NCI-H2107 (cell line): ENCODE results near the gene AMZ1.
"Not testable (repeated sequence)": the region's sequence is repeated elsewhere in the genome, so short reads cannot be mapped to it uniquely, and the experiment has no call there.

Experiments
- DNase-seq: peaks from one replicate; lab custom pipeline; 2025; lab: John Stamatoyannopoulos, UW

AMZ1 gene

GRCh38 chr7:2668401-2668800 is 19.6 kb upstream of the AMZ1 start:
- DNase-seq: no peak

DNA sequence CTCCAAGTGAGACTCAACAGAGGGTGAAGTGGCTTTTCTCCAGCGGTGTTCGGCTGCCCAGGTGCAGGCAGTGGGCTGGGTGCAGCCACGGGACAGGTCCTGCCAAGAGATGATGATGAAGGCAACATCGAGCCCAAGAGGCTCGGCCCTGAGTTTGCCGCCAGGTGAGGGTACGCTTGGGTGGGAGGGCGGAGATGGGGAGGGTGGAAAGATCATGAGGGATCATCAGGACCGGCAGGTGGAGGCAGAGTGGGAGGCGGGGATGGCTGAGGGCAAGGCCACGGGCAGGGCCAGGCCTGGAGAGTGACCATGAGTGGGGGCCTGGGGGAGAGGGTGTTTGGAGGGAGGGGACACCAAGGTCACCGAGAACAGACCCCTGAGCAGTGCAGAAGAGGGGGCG is 17.8 kb upstream of the AMZ1 start:
- no peak for DNase-seq

- DNase-seq: no peak
Measured at GRCh38 chr7:2670720-2671391, 17.1 kb upstream of the AMZ1 start.

DNA sequence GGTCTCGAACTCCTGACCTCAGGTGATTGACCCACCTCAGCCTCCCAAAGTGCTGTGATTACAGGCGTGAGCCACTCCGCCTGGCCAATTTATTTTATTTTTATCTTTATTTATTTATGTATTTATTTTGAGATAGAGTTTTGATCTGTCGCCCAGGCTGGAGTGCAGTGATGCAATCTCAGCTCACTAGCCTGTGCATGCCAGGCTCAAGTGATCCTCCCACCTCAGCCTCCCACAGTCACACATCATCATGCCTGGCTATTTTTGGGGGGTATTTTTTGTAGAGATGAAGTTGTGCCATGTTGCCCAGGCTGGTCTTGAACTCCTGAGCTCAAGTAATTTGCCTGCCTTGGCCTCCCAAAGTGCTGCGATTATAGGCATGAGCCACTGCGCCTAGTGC is 14.8 kb upstream of the AMZ1 start:
- not testable (repeated sequence) for DNase-seq

- no peak for DNase-seq
Measured at GRCh38 chr7:2673934-2674333, 14.1 kb upstream of the AMZ1 start.

DNA sequence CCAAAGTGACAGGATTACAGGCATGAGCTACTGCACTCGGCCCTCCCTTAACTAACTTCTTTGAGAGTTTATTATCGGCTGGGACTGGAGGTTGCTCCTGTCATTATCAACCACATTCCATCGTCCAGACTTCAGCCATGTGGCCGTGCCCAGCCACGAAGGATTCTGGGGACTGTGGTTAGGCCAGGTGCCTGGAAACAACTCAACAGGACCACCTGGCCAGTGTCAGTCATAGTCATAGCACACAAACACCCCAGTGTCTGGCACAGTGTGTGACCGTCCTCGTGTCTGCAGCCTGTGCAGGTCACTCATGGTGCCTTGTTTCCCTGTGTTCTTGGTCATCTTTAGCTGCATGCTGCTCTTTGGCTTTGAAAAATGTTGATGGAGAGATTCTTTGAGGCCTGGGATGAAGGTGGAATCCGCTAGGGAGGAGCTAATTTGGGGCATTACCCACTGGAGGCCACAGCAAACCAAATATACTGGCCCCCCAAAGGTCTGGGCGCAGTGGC is 12.7 kb upstream of the AMZ1 start:
- no peak for DNase-seq

DNA sequence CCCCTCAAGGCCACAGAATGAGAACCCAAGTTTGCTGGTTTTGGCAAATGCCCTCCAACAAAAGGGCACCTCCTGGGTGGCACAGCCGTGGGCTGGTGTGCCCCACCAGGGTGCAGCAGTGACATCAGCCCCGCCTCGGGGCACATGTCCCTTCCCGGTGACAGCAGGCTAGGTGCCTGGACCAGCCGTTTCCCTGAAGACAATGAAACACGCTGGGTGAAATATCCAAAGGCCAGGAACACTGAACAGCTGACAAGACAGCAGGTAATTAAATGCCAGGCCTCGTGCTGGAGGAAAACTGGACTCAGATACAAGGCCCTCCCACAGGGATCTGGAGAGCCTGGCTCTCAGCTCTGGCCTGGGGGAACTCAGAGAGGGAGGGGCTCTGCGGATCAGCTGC is 11.4 kb upstream of the AMZ1 start:
- DNase-seq: not testable (repeated sequence)

DNA sequence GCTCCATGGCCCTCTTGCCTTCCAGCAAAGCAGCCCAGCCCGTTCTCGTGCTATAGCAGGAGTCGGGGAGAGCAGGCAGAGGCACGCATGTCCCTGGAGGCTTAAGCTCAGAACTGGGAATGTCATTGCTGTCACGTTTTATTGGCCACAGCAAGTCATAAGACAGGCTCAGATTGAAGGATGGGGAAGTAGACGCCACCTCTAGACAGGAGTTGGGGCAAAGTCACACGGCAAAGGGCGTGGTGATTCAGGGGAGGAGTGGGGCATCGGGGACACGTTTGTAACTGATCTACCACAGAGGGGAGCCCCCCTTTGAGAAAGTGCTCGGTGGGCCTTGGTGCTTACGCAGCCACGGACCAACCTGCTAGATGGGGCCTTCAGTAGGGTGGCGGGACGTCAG is 9.5 kb upstream of the AMZ1 start:
- DNase-seq: not testable (repeated sequence)

DNA sequence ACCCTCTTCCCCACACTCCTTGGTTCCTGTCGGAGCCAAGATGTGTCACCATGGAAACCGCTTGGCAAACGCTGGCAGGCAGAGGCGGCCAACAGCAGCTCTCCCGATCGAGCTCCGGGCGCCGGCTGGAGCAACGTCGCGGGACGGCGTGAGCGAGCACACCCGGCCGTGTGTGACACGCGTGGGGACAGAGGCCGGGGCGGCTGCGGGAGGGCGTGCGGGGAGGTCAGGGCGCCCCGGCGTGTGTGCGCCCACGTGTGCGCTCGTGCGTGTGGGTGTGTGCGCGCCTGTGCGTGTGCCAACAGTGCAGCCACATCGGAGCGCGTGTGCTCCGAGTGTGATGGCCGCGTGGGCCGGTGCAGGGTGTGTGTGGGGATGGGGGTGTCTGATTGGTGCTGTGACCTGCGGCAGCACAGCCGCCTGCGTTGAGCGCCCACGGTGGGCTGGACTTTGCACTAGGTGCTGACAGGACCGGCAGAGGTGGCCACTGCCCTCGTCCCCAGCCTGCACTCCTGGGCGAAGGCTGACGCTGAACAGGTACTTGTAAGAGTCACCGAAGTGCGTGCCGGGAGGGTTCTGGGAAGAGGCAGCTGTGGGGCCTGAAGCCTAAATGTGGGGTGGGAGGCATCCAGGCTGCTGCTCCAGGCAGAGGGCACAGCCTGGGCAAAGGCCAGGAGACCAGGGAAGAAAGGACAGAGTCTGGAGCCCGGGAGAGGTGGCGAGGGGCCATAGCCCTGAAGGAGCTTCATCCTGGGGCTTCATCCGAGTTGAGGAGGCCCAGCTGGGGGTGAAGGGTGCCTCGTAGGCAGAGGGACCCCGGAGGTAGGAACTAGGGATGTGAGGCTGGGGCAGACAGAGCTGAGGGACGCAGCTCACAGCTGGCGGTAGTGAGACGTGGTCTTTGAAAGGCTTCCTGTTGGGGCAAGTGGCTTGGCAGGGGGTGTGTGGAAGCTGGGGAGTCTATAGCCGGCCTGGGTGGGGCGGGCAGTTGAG is 8.6 kb upstream of the AMZ1 start:
- not testable (repeated sequence) for DNase-seq

DNA sequence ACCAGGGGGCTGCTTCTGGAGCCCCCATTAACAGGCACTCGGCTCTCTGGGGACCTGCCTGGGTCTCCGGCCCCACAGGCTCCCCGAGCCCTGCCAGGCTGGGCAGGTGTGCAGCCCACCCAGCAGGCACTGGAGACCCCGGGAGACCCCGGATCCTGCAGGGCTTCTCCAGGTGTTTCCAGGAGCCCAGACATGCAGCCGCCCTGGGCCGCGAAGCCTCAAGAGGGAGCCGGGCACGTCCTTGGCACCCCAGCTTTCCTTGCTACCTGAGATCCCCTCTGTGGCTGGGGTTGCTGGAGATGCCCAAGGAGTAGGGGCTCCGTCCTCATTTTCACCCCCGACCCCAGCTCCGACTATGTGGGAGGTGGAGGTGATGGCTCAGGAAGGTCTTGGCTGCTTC is 7.7 kb upstream of the AMZ1 start:
- DNase-seq: no peak

- peak; percentile 53 for DNase-seq
Measured at GRCh38 chr7:2680792-2681490, 7.1 kb upstream of the AMZ1 start.

GRCh38 chr7:2681929-2682799 is 5.8 kb upstream of the AMZ1 start:
- no peak for DNase-seq

GRCh38 chr7:2684501-2684900 is 3.5 kb upstream of the AMZ1 start:
- DNase-seq: no peak

- no peak for DNase-seq
Measured at GRCh38 chr7:2686101-2686500, 1.9 kb upstream of the AMZ1 start.

DNA sequence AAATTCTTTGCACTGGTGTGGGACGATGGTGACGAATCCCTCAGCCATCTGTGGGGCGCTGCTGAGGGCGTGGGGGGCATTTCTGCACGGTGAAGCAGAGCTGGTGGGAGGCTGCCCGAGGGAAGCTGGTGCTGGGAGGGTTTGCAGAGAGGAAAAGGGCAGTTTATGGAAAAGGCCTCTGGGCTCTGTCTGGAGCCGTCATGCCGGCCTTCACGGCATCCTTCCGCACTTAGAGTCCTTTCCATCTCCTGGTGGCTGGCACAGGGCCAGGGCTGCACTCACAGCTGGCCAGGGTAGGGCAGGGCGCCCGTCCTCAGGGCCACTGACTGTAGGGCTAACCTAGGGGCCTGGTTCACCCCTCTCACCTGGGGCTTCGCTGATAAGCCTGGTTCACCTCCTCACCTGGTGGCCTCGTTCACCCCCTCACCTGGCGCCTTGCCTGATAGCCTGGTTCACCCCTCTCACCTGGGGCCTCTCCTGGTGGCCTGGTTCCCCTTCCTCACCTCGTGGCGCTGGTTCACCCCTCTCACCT is 598 bp upstream of the AMZ1 start:
- no peak for DNase-seq

DNA sequence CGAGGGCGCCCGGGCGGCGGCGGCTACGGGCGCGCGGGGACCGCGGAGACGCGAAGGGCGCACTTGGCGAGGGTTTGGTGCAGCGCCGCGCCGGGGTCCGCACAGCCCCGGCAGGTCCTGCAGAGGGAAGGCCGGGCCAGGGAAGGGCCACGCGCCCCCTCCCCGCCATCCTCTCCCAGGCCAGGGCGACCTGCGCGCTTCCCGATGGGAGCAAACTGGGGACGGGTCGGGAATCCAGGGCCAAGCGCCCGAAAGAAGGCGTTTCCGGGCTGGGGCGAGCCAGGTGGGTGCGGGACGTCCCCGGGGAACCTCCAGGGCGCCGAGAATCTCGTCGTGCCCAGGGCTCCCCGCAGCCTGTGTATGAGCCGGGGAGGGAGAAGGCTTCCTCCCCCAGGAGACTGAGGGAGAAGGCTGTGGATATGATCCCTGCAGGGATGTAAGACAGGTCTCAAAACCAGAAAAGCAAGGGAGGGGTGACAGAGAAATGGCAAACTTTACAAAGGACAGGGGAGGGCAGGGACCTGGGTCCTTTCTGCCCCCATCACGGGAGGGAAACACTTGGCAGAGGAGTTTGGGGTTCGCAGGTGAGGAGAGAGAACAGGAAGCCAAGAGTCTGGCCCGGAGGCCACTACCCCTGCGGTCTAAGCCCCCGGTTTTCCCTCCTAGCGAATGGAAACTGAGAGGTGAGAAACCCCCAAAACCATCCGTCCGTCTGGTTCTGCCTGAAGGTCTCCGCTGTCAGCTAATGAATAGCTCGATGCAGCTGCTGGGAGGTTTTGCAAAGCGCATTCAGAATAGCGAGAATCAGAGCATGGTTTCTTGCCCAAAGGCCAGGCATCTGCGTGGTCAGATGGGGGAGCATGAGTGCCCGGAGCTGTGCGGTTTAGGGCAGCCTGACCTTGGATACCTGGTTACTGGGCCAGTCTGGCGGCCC is 674 bp downstream of the AMZ1 start:
- no peak for DNase-seq

DNA sequence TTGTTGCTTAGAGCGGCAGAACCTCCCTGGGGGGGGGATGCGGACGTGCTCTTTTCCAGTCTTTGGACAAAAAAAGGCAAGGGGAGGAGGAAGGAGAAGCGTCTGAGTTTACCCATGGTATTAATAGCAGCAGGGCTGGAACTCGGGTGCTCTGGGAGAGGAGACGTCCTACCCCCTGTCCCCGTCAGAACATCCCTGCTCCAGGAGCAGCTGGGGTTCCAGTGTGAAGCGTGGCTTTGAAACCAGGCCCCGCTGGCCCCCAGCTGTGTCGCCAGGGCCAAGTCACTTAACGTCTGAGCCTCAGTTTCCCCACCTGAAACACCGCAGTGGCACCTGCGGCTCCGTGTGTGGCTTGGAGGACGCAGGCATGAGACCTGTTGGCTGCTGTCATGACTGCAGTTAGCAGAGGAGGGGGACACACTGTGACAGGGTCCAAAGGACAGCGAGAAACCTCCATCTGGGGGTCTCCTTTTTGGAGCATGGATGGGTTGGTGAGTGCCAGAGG is 1.4 kb downstream of the AMZ1 start:
- DNase-seq: no peak

- DNase-seq: no peak
Measured at GRCh38 chr7:2689951-2690705, 2.1 kb downstream of the AMZ1 start.
